ENCODE data around the gene HHATL.

HHATL gene

GRCh38 chr3:42685891-42686820 lies 16.4 kb downstream of the HHATL start:
- TF ChIP-seq RBAK (tag by site-specific recombination; IDR thresholded peaks at IDR 0.05) (no peak), ZBTB17 (tag by site-specific recombination; IDR thresholded peaks at IDR 0.05) (no peak), ZNF157 (tag by site-specific recombination; IDR thresholded peaks at IDR 0.05) (no peak), ZSCAN5A (tag by site-specific recombination; IDR thresholded peaks at IDR 0.05) (no peak), ZNF174 (tag by site-specific recombination; IDR thresholded peaks at IDR 0.05) (no peak), ZNF777 (tag by site-specific recombination; IDR thresholded peaks at IDR 0.05; ENCODE audit: borderline replicate concordance) (no peak)
- TF ChIP-seq, protein P1, sequence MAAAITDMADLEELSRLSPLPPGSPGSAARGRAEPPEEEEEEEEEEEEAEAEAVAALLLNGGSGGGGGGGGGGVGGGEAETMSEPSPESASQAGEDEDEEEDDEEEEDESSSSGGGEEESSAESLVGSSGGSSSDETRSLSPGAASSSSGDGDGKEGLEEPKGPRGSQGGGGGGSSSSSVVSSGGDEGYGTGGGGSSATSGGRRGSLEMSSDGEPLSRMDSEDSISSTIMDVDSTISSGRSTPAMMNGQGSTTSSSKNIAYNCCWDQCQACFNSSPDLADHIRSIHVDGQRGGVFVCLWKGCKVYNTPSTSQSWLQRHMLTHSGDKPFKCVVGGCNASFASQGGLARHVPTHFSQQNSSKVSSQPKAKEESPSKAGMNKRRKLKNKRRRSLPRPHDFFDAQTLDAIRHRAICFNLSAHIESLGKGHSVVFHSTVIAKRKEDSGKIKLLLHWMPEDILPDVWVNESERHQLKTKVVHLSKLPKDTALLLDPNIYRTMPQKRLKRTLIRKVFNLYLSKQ (tag by site-specific recombination; IDR thresholded peaks at IDR 0.05; ENCODE audit: borderline replicate concordance), result no peak
- ChIA-PET CTCF (no interaction called here), POLR2A (no interaction called here)
- Histone ChIP-seq H3K9me3 (ENCODE audit: control insufficient read depth, insufficient read depth, low read depth, low read length) (no peaks in the 10 kb centered on the region), H3K4me1 (ENCODE audit: control insufficient read depth, insufficient read depth, low read length) (no peaks in the 10 kb centered on the region), H3K27ac (ENCODE audit: extremely low read depth, low read depth, low read length) (no peak overlapping the region), H3K4me3 (ENCODE audit: low read depth, low read length) (no peak overlapping the region), H3K36me3 (ENCODE audit: control insufficient read depth in 2 of 2, insufficient read depth in 1 of 2, low read length in 2 of 2) (no peaks in the 10 kb centered on the region)

- no peaks in the 10 kb centered on the region for H3K9me3 ChIP-seq (ENCODE audit: control insufficient read depth, insufficient read depth, low read depth, low read length)
- H3K27ac ChIP-seq (ENCODE audit: extremely low read depth, low read depth, low read length), result no peak within 1 kb of the TSS
- H3K4me3 ChIP-seq (ENCODE audit: low read depth, low read length), result no peak within 1 kb of the TSS
- H3K36me3 ChIP-seq (ENCODE audit: control insufficient read depth in 2 of 2, insufficient read depth in 1 of 2, low read length in 2 of 2), result no peaks in the 10 kb centered on the region
- no peaks in the 10 kb centered on the region for H3K4me1 ChIP-seq (ENCODE audit: control insufficient read depth, insufficient read depth, low read length)
- CTCF ChIA-PET, result no interaction called here
- POLR2A ChIA-PET, result no interaction called here
- no peak for TF ChIP-seq ZEB2 (tag by site-specific recombination; IDR thresholded peaks at IDR 0.05)
- TF ChIP-seq ZNF776 (tag by site-specific recombination; IDR thresholded peaks at IDR 0.05; ENCODE audit: borderline replicate concordance), result no peak
- no peak for TF ChIP-seq ZNF629 (tag by site-specific recombination; IDR thresholded peaks at IDR 0.05)
- no peak for TF ChIP-seq ZNF341 (tag by site-specific recombination; IDR thresholded peaks at IDR 0.05; ENCODE audit: low read depth)
- no peak for TF ChIP-seq ZNF302 (tag by site-specific recombination; IDR thresholded peaks at IDR 0.05; ENCODE audit: low read depth)
- no peak for TF ChIP-seq HOXA7 (CRISPR knock-in tag; IDR thresholded peaks at IDR 0.05; ENCODE audit: borderline replicate concordance)
- TF ChIP-seq YY1 (tag by site-specific recombination; IDR thresholded peaks at IDR 0.05), result no peak
- no peak for TF ChIP-seq ZNF146 (tag by site-specific recombination; IDR thresholded peaks at IDR 0.05)
- TF ChIP-seq ZNF335 (tag by site-specific recombination; conservative IDR thresholded peaks at IDR 0.05), result no peak
- TF ChIP-seq, protein P2, sequence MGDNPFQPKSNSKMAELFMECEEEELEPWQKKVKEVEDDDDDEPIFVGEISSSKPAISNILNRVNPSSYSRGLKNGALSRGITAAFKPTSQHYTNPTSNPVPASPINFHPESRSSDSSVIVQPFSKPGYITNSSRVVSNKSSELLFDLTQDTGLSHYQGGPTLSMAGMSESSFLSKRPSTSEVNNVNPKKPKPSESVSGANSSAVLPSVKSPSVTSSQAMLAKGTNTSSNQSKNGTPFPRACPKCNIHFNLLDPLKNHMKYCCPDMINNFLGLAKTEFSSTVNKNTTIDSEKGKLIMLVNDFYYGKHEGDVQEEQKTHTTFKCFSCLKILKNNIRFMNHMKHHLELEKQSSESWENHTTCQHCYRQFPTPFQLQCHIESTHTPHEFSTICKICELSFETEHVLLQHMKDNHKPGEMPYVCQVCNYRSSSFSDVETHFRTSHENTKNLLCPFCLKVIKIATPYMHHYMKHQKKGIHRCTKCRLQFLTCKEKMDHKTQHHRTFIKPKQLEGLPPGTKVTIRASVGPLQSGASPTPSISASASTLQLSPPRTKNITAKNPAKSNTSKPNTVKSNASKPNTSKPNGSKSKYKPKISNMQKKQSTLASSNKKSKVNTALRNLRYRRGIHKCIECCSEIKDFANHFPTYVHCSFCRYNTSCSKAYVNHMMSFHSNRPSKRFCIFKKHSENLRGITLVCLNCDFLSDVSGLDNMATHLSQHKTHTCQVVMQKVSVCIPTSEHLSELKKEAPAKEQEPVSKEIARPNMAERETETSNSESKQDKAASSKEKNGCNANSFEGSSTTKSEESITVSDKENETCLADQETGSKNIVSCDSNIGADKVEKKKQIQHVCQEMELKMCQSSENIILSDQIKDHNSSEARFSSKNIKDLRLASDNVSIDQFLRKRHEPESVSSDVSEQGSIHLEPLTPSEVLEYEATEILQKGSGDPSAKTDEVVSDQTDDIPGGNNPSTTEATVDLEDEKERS (tag by site-specific recombination; IDR thresholded peaks at IDR 0.05), result no peak
- no peak for TF ChIP-seq ZNF184 (tag by site-specific recombination; IDR thresholded peaks at IDR 0.05)
- no peak for TF ChIP-seq RBAK (tag by site-specific recombination; IDR thresholded peaks at IDR 0.05)
- no peak for TF ChIP-seq ZNF292 (tag by site-specific recombination; IDR thresholded peaks at IDR 0.05; ENCODE audit: borderline replicate concordance, low read depth)
- no peak for TF ChIP-seq ZIC2 (tag by site-specific recombination; IDR thresholded peaks at IDR 0.05)
These were observed 17.2 kb downstream of the HHATL start, which contains the start of gene KLHL40 for GRCh38 chr3:42685363-42685881. KLHL40 (plus strand) TSS chr3:42685537; CDS start chr3:42685619, 82 bp downstream.
